Erythroblast (primary cell): ENCODE data around the gene SRA1.

ENCODE experiments used
- GATA1 ChIP-seq: IDR thresholded peaks from 2 replicates; pipeline ENCODE4 v1.6.1; 2011; ENCODE audit warnings: low read depth, mild to moderate bottlenecking, control low read depth, low read length, moderate library complexity
- POLR2A ChIP-seq: IDR thresholded peaks from 2 replicates; pipeline ENCODE4 v1.6.1; 2011; ENCODE audit warnings: mild to moderate bottlenecking, low read length

DNA sequence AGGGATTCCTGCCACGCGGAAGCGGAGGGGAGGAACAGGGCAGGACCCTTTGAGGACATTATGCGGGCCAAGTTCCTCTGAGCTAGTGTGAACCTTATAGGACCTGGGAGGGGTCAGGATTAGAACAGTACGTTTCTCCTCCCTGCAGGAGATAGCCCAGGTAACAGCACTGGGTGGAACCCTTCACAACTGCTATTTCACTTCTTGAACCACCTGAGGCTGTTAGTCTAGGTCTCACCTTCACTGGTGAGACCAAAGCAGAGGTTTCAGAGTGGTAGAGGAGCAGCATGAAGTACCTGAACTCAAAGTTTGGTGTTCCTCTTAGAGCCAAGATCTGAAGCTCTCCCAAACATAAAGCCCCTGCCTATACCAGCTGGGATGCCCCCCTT is 9.0 kb downstream of the SRA1 start:
- TF ChIP-seq POLR2A = no peak
- TF ChIP-seq GATA1 = no peak
